NCI-H1105 treated with DMSO at 0.1 percent for 48 hours (cell line): ENCODE results near the gene SOX21.
A peak's percentile ranks its signal among the peaks of the same experiment; 100 is the strongest.

Source experiments
- DNase-seq: peaks from one replicate; lab custom pipeline; 2025; lab: John Stamatoyannopoulos, UW

SOX21 gene

GRCh38 chr13:94709001-94709834 is 3.1 kb downstream of the SOX21 start:
- no peak for DNase-seq

- DNase-seq: peak; percentile 12
Observed at GRCh38 chr13:94708031-94708859, 4.1 kb downstream of the SOX21 start.

GRCh38 chr13:94707400-94708021 is 4.8 kb downstream of the SOX21 start:
- peak; percentile 23 for DNase-seq

- no peak for DNase-seq
Observed at GRCh38 chr13:94706843-94707399, 5.4 kb downstream of the SOX21 start.

- no peak for DNase-seq
Observed at GRCh38 chr13:94706101-94706842, 6.1 kb downstream of the SOX21 start.

GRCh38 chr13:94705081-94706030 is 7.0 kb downstream of the SOX21 start:
- no peak for DNase-seq

- no peak for DNase-seq
Observed at GRCh38 chr13:94704377-94705080, 7.8 kb downstream of the SOX21 start.

GRCh38 chr13:94703721-94704314 is 8.5 kb downstream of the SOX21 start:
- no peak for DNase-seq

GRCh38 chr13:94703271-94703670 is 9.1 kb downstream of the SOX21 start:
- no peak for DNase-seq

- DNase-seq: no peak
Observed at GRCh38 chr13:94702181-94703041, 9.9 kb downstream of the SOX21 start.

- no peak for DNase-seq
Observed at GRCh38 chr13:94701313-94702180, 10.8 kb downstream of the SOX21 start.

- DNase-seq: no peak
Observed at GRCh38 chr13:94700536-94700935, 11.8 kb downstream of the SOX21 start.

GRCh38 chr13:94700051-94700535 is 12.3 kb downstream of the SOX21 start:
- no peak for DNase-seq

GRCh38 chr13:94696171-94696570 is 16.2 kb downstream of the SOX21 start:
- DNase-seq: no peak

GRCh38 chr13:94692030-94692429 is 20.3 kb downstream of the SOX21 start:
- no peak for DNase-seq

GRCh38 chr13:94683409-94683808 is 28.9 kb downstream of the SOX21 start:
- no peak for DNase-seq

GRCh38 chr13:94682229-94682628 is 30.1 kb downstream of the SOX21 start:
- DNase-seq: no peak
